KMS-11 (cell line): Measurements from ENCODE around the gene HS3ST3B1.
A peak's percentile ranks its signal among the peaks of the same experiment; 100 is the strongest.

Experiments used
- H2AFZ ChIP-seq: fragments of 200-600 bp; sonication (generic); 2 replicates; pipeline ENCODE4 v1.6.1; 2016; ENCODE audit warnings: antibody characterized with exemption, mixed run types, low read depth
- H3K27ac ChIP-seq: fragments of 200-600 bp; sonication (generic); 2 replicates; pipeline ENCODE4 v1.6.1; 2016; ENCODE audit warnings: mild to moderate bottlenecking, mixed run types
- H3K27me3 ChIP-seq: fragments of 200-600 bp; sonication (generic); 2 replicates; pipeline ENCODE4 v1.6.1; 2017; ENCODE audit warnings: mild to moderate bottlenecking, low read depth, mixed run types, moderate library complexity; ENCODE audit not compliant: insufficient read depth
- H3K36me3 ChIP-seq: fragments of 200-600 bp; sonication (generic); 2 replicates; pipeline ENCODE4 v1.6.1; 2017; ENCODE audit warnings: mild to moderate bottlenecking, mixed run types; ENCODE audit not compliant: insufficient read depth
- H3K4me1 ChIP-seq: fragments of 200-600 bp; sonication (generic); 2 replicates; pipeline ENCODE4 v1.6.1; 2016; ENCODE audit warnings: mild to moderate bottlenecking, low read depth, mixed run types; ENCODE audit not compliant: poor library complexity, severe bottlenecking
- H3K4me2 ChIP-seq: fragments of 200-600 bp; sonication (generic); 2 replicates; pipeline ENCODE4 v1.7.0; 2016; ENCODE audit warnings: mild to moderate bottlenecking, mixed run types
- H3K4me3 ChIP-seq: fragments of 200-600 bp; sonication (generic); IDR thresholded peaks from 2 replicates; pipeline ENCODE4 v1.6.1; 2017; ENCODE audit warnings: low read depth, low read length, mixed read lengths; ENCODE audit not compliant: insufficient read depth
- H3K79me2 ChIP-seq: fragments of 200-600 bp; sonication (generic); 2 replicates; pipeline ENCODE4 v1.6.1; 2016; ENCODE audit warnings: low read depth, mixed run types; ENCODE audit not compliant: insufficient read depth
- H3K9ac ChIP-seq: fragments of 200-600 bp; sonication (generic); 2 replicates; pipeline ENCODE4 v1.6.1; 2016; ENCODE audit warnings: mild to moderate bottlenecking, mixed run types
- H4K20me1 ChIP-seq: fragments of 200-600 bp; sonication (generic); 2 replicates; pipeline ENCODE4 v1.6.1; 2016; ENCODE audit warnings: mild to moderate bottlenecking, mixed run types; ENCODE audit not compliant: insufficient read depth
- CTCF ChIP-seq: fragments of 200-600 bp; sonication (generic); conservative IDR thresholded peaks from 2 replicates; pipeline ENCODE4 v1.6.1; 2017; ENCODE audit warnings: low read depth, mild to moderate bottlenecking, antibody characterized with exemption, low read length, moderate library complexity, mixed read lengths

The HS3ST3B1 gene

GRCh38 chr17:14301279-14302090 is 604 bp downstream of the HS3ST3B1 start:
- no peaks in the 10 kb centered on the region for H3K79me2 ChIP-seq
- H3K27me3 ChIP-seq, result no peaks in the 10 kb centered on the region
- peak overlapping the region; percentile 55 for H3K9ac ChIP-seq
- peak overlapping the region; percentile 35 for H3K27ac ChIP-seq
- no peak overlapping the region for H3K4me2 ChIP-seq
- H3K4me3 ChIP-seq, result no peak overlapping the region
- H4K20me1 ChIP-seq, result no peaks in the 10 kb centered on the region
- H3K36me3 ChIP-seq, result no peaks in the 10 kb centered on the region
- peak overlapping the region; percentile 34; the same call in 1 of the 2 replicates for H2AFZ ChIP-seq
- no peak for TF ChIP-seq CTCF
- no peaks in the 10 kb centered on the region for H3K4me1 ChIP-seq

- no peak for TF ChIP-seq CTCF
- no peak overlapping the region; the same call in 1 of the 2 replicates for H3K27ac ChIP-seq
- no peaks in the 10 kb centered on the region for H3K4me1 ChIP-seq
- peak overlapping the region; percentile 55 for H3K9ac ChIP-seq
- no peak overlapping the region for H3K4me3 ChIP-seq
- no peaks in the 10 kb centered on the region for H3K79me2 ChIP-seq
- no peak overlapping the region for H3K4me2 ChIP-seq
- no peaks in the 10 kb centered on the region for H3K36me3 ChIP-seq
- peak overlapping the region; percentile 34; the same call in 1 of the 2 replicates for H2AFZ ChIP-seq
- H4K20me1 ChIP-seq, result no peaks in the 10 kb centered on the region
- H3K27me3 ChIP-seq, result no peaks in the 10 kb centered on the region
Observed at GRCh38 chr17:14302091-14302430, 1.2 kb downstream of the HS3ST3B1 start.

- Histone ChIP-seq H3K4me2 (no peak overlapping the region), H3K79me2 (no peaks in the 10 kb centered on the region), H2AFZ (peak overlapping the region; percentile 34; the same call in 1 of the 2 replicates), H3K27me3 (no peaks in the 10 kb centered on the region), H3K9ac (peak overlapping the region; percentile 55; the same call in 1 of the 2 replicates), H4K20me1 (no peaks in the 10 kb centered on the region), H3K4me3 (no peak overlapping the region), H3K36me3 (no peaks in the 10 kb centered on the region), H3K4me1 (no peaks in the 10 kb centered on the region), H3K27ac (no peak overlapping the region)
- TF ChIP-seq CTCF, result no peak
Observed at GRCh38 chr17:14302431-14303099, 1.7 kb downstream of the HS3ST3B1 start.

- Histone ChIP-seq H3K9ac (no peak overlapping the region), H3K36me3 (no peaks in the 10 kb centered on the region), H3K79me2 (no peaks in the 10 kb centered on the region), H3K27ac (no peak overlapping the region), H4K20me1 (no peaks in the 10 kb centered on the region), H3K4me2 (no peak overlapping the region), H3K27me3 (no peaks in the 10 kb centered on the region), H2AFZ (no peak overlapping the region), H3K4me1 (no peaks in the 10 kb centered on the region), H3K4me3 (no peak overlapping the region)
- no peak for TF ChIP-seq CTCF
Observed at GRCh38 chr17:14303343-14304221, 2.7 kb downstream of the HS3ST3B1 start.
